Breast epithelium (tissue), 4 donors: ENCODE data around the gene SKIC3. TPM values are rescaled to one million over a fixed set of nuclear protein-coding genes. Genes with fewer than 3 reads are reported as not detected.

ENCODE experiments used
- DNase-seq, 2 donors: peaks; one replicate each; pipeline ENCODE4 v3.0.0-alpha.2; 2019; ENCODE audit warnings: low spot score in 2 of 2
- H3K27ac ChIP-seq, 2 donors: fragments of 200-600 bp; sonication (generic) in 1 of 2; one replicate each; pipeline ENCODE4 v1.5.1; 2016 to 2019; ENCODE audit warnings: mild to moderate bottlenecking in 1 of 2
- H3K27me3 ChIP-seq, 2 donors: fragments of 200-600 bp; sonication (generic) in 1 of 2; one replicate each; pipeline versions ENCODE4 v1.5.1 to v1.6.0; 2017 to 2019; ENCODE audit warnings: control low read depth in 1 of 2, mild to moderate bottlenecking in 1 of 2
- H3K36me3 ChIP-seq: fragments of 200-600 bp; one replicate; pipeline ENCODE4 v1.5.1; 2019
- H3K4me1 ChIP-seq, 2 donors: fragments of 200-600 bp; sonication (generic); one replicate each; pipeline ENCODE4 v1.5.1; 2016 to 2019; ENCODE audit warnings: control low read depth in 1 of 2
- H3K4me3 ChIP-seq, 3 donors: fragments of 200-600 bp; sonication (generic); 1 replicate in 2 of 3; 2 replicates in 1 of 3; pipeline ENCODE4 v1.5.1; 2016 to 2019; ENCODE audit warnings: mild to moderate bottlenecking in 3 of 3, moderate library complexity in 2 of 3
- H3K9me3 ChIP-seq, 2 donors: fragments of 200-600 bp; sonication (generic) in 1 of 2; one replicate each; pipeline ENCODE4 v1.5.1; 2016 to 2019; ENCODE audit warnings: control low read depth in 1 of 2
- POLR2A ChIP-seq: fragments of 450-650 bp; IDR thresholded peaks from one replicate; pipeline ENCODE4 v1.6.1; 2016; ENCODE audit warnings: antibody characterized with exemption, mild to moderate bottlenecking, moderate library complexity
- POLR2AphosphoS5 ChIP-seq, 3 donors: sonication (generic); formaldehyde crosslinking; IDR thresholded peaks; one replicate each; pipeline ENCODE4 v1.6.1; 2017; ENCODE audit warnings: antibody characterized with exemption in 3 of 3
- intact Hi-C: fragments of 100-400 bp; cut with DNase I; formaldehyde crosslinking; loops from one replicate; pipeline ENCODE4 v1.15.1; 2023; ENCODE audit warnings: low total_unique reads
- total RNA-seq, 3 donors: library from RNA; depleted of rRNA; stranded (reverse); fragments of >200 nt; gene quantifications; one replicate each; pipeline ENCODE4 v1.1.0, GENCODE V29; 2016
- TF ChIP-seq, protein P1 (sequence below), 3 donors: fragments of 450-650 bp; IDR thresholded peaks; one replicate each; pipeline ENCODE4 v1.5.1; 2016 to 2017; ENCODE audit warnings: antibody characterized with exemption in 3 of 3, mild to moderate bottlenecking in 3 of 3, moderate library complexity in 3 of 3

The SKIC3 gene
- total RNA-seq, 3 donors from 2014 or later: 78.6 to 119 (median 104) TPM

- Histone ChIP-seq H3K4me3 (no peak overlapping the region), H3K36me3 (no peaks in the 10 kb centered on the region), H3K27ac (no peak overlapping the region), H3K27me3 (no peaks in the 10 kb centered on the region), H3K9me3 (no peaks in the 10 kb centered on the region), H3K4me1 (no peaks in the 10 kb centered on the region)
- no peak for DNase-seq
- TF ChIP-seq, protein P1, sequence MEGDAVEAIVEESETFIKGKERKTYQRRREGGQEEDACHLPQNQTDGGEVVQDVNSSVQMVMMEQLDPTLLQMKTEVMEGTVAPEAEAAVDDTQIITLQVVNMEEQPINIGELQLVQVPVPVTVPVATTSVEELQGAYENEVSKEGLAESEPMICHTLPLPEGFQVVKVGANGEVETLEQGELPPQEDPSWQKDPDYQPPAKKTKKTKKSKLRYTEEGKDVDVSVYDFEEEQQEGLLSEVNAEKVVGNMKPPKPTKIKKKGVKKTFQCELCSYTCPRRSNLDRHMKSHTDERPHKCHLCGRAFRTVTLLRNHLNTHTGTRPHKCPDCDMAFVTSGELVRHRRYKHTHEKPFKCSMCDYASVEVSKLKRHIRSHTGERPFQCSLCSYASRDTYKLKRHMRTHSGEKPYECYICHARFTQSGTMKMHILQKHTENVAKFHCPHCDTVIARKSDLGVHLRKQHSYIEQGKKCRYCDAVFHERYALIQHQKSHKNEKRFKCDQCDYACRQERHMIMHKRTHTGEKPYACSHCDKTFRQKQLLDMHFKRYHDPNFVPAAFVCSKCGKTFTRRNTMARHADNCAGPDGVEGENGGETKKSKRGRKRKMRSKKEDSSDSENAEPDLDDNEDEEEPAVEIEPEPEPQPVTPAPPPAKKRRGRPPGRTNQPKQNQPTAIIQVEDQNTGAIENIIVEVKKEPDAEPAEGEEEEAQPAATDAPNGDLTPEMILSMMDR (IDR thresholded peaks at IDR 0.05): no peak
- TF ChIP-seq POLR2A: no peak
- TF ChIP-seq POLR2AphosphoS5 (IDR thresholded peaks at IDR 0.05): no peak
- intact Hi-C loops: no loop called here
These were observed 36.1 kb upstream of the SKIC3 start for GRCh38 chr5:95590880-95591279.

- Histone ChIP-seq H3K27ac (no peak overlapping the region), H3K36me3 (no peaks in the 10 kb centered on the region), H3K27me3 (no peaks in the 10 kb centered on the region), H3K4me3 (no peak overlapping the region), H3K4me1 (no peaks in the 10 kb centered on the region), H3K9me3 (no peaks in the 10 kb centered on the region)
- intact Hi-C loops: no loop called here
- TF ChIP-seq POLR2A (no peak), POLR2AphosphoS5 (IDR thresholded peaks at IDR 0.05) (no peak)
- TF ChIP-seq, protein P1 (IDR thresholded peaks at IDR 0.05): no peak
- no peak for DNase-seq
These were observed 29.2 kb upstream of the SKIC3 start for GRCh38 chr5:95583992-95584391.

GRCh38 chr5:95581576-95581975, 26.8 kb upstream of the SKIC3 start:
- no peak for DNase-seq
- H3K4me1 ChIP-seq: no peaks in the 10 kb centered on the region
- H3K36me3 ChIP-seq: no peaks in the 10 kb centered on the region
- no peaks in the 10 kb centered on the region for H3K27me3 ChIP-seq
- H3K27ac ChIP-seq: no peak overlapping the region
- TF ChIP-seq POLR2A (no peak), POLR2AphosphoS5 (IDR thresholded peaks at IDR 0.05) (no peak)
- TF ChIP-seq, protein P1 (IDR thresholded peaks at IDR 0.05): no peak
- no peak overlapping the region for H3K4me3 ChIP-seq
- intact Hi-C loops: no loop called here
- H3K9me3 ChIP-seq: no peaks in the 10 kb centered on the region

DNA sequence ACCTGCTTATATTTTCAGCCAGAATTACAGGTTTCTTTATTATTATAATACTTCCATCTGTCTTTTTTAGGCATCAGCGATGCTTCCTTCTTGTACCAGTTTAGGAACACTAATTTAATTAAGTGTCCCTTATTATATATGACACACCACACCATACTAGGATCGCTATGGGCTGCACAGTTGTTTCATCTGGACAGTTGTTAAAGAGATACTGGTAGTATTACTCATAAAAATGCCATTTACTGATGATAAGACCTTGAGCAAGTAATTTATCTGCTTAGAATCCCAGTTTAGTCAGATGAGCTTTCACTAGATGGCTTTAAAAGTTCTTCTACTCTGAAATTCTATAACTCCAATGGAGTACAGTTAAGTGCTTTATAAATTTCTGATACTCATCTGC, 17.2 kb upstream of the SKIC3 start:
- Histone ChIP-seq H3K4me3 (no peak overlapping the region), H3K27ac (no peak overlapping the region), H3K27me3 (no peaks in the 10 kb centered on the region), H3K9me3 (no peaks in the 10 kb centered on the region), H3K36me3 (no peaks in the 10 kb centered on the region), H3K4me1 (no peaks in the 10 kb centered on the region)
- intact Hi-C loops: no loop called here
- DNase-seq: no peak
- TF ChIP-seq, protein P1 (IDR thresholded peaks at IDR 0.05): no peak
- no peak for TF ChIP-seq POLR2A
- no peak for TF ChIP-seq POLR2AphosphoS5 (IDR thresholded peaks at IDR 0.05)

DNA sequence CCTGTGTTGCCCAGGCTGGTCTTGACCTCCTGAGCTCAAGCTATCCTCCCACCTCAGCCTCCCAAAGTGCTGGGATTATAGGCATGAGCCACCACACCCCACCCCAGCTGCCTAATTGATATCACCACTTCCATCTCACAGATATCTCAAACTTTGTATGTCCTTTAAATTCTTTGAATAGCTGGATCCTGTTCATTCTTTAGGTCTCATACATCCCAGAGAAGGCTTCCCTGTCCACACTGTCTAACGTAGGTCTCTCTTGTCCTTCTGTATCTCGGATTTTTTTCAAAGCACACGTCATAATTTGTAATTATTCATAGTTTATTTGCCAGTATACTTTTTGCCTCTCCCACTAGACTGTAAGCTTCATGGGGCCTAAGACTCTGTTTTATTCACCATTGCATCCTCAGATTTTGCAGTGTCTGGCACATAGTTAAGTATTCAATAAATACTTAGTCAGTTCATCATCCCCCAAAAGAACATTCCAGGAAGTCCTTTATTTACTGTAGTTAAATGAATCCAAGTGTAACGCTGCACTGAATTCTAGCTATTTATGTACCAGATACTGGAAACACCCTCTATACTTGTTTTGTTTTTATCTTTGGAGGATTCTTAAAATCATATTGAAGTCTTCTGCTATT, 10.6 kb upstream of the SKIC3 start:
- H3K36me3 ChIP-seq: no peaks in the 10 kb centered on the region
- H3K9me3 ChIP-seq: no peaks in the 10 kb centered on the region
- TF ChIP-seq POLR2AphosphoS5 (IDR thresholded peaks at IDR 0.05) (no peak), POLR2A (no peak)
- TF ChIP-seq, protein P1 (IDR thresholded peaks at IDR 0.05): no peak
- H3K27ac ChIP-seq: no peak overlapping the region
- H3K27me3 ChIP-seq: no peaks in the 10 kb centered on the region
- no peak overlapping the region for H3K4me3 ChIP-seq
- intact Hi-C loops: no loop called here
- H3K4me1 ChIP-seq: no peaks in the 10 kb centered on the region
- no peak for DNase-seq
